NCI-H2196 treated with DMSO at 0.1 percent for 48 hours (cell line): ENCODE data around the gene HSPB7.
"Not testable (repeated sequence)": the region's sequence is repeated elsewhere in the genome, so short reads cannot be mapped to it uniquely, and the experiment has no call there.

Experiments used
- DNase-seq: peaks from one replicate; lab custom pipeline; 2025; ENCODE audit not compliant: unreplicated experiment; lab: John Stamatoyannopoulos, UW

Gene HSPB7

GRCh38 chr1:16017461-16018303 is at the start of gene HSPB7:
HSPB7 (minus strand) TSS chr1:16018043; CDS start chr1:16017963, 80 bp downstream.
- no peak for DNase-seq

DNA sequence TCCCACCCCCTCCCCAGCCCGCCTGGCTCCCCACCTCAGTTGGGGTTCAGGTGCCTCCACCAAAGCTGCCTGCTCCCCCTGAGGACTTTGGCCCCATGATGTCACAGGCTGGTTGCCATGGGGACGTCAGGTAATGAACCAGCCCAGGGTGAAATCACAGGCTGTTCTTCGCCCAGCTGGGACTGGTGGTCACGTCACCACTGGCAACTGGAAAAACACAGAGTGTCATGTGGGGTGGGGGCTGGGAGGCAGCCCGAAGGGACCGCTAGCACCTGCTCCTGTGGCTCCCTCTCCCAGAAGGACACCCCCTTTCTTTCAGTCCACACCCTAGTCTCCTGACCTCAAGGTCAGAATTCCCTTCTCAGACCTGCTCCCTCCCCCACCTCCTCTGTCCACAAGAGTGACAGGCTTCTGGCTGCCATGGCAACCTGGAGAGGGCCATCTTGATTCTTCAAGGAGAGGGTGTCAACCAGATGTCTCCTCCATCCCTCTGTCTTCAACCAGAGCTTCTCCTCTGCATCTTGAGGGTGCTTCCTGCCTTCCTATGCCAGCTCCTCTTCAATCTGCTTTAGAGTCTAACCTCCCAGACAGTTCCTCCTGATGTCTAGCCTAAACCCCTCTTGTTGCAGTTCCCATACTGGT is 49.4 kb upstream of the HSPB7 start:
- no peak for DNase-seq

GRCh38 chr1:16066245-16066644 is 48.4 kb upstream of the HSPB7 start:
- no peak for DNase-seq

- DNase-seq: no peak
These were observed 47.4 kb upstream of the HSPB7 start for GRCh38 chr1:16065269-16065576.

- DNase-seq: no peak
These were observed 46.9 kb upstream of the HSPB7 start for GRCh38 chr1:16064536-16065268.

- DNase-seq: no peak
These were observed 46.1 kb upstream of the HSPB7 start for GRCh38 chr1:16063921-16064320.

- DNase-seq: no peak
These were observed 45.5 kb upstream of the HSPB7 start for GRCh38 chr1:16063226-16063829.

GRCh38 chr1:16062687-16063075 is 44.8 kb upstream of the HSPB7 start:
- not testable (repeated sequence) for DNase-seq

DNA sequence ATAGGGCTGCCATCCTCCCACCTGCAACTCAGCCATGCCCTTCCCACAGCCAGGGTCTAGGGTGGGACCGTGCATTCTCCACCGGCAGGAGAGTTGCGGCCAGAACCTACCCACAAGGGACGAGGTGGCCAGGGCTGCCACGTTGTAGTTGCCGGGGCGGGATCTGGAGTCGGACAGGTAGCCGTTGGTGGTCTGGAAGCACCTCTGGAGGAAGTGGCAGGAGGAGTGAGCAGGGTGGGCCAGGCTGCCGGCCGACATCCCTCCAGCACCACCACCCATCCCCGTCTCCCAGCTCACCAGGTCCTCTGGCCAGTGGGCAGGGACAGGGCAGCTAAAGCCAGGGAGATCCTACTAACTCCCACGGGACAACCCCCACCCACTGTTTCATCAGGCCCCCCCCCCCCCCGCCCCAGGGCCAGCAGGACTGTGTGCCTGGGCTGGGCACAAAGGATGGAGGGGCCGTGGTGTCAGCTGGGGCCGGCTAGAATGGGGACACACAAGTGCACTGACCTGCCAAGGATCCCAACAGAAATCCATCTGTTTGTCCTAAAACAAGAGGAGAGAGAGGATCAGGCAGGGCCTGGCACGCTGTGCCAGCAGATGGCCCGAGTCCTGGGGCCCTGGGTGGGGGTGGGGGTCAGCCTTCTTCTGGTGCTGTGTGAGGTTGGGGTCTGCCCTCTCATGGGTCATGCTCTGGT is 44.3 kb upstream of the HSPB7 start:
- DNase-seq: not testable (repeated sequence)

GRCh38 chr1:16061266-16061665 is 43.4 kb upstream of the HSPB7 start:
- no peak for DNase-seq

- not testable (repeated sequence) for DNase-seq
These were observed 40.7 kb upstream of the HSPB7 start for GRCh38 chr1:16058394-16059120.

DNA sequence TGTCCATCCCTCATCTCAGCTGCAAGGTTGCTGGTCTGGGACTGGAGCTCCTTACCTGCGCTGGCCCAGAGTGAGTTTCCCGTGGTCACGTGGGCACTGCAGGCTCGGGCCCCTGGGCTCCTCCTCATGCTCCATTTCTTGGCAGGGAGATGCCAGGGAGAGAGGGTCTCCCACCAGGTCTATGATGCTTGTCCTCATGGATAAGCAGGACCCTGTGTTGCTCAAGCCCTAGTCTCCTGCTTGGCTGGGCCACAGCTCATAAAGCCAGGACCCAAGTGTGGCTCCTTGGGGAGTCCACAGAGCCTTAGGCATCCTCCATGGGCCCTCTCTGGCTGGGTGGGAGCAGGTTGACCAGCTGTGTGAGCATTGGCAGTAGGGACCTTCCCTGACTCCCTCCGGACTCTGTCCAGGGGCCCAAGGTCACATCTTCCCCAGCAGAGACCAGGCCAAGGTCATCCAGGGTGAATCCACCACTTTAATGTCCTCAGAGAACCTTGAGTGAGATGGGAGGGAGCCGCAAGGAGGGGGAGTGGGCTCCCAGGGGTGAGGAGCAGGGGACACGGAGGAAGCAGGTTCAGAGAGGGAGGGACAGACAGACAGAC is 39.6 kb upstream of the HSPB7 start:
- DNase-seq: not testable (repeated sequence)

DNA sequence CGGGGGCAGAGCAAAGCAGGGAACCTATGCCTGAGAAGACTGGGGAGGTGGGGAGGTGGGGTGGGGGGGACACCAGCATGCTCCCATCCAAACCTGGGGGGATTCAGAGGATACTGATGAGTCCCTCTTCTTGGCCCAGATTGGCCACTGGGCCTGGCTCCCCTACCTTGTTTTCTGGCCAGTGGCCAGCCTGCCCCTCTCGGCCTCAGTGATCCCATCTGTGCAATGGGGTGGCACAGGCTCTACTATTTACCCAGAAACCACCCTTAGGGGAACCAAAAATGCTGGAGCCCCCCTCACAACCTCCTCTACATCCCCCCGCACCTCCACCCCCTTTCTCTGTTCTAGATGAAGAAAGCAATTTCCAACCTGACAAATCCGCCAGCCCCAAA is 38.7 kb upstream of the HSPB7 start:
- DNase-seq: not testable (repeated sequence)

DNA sequence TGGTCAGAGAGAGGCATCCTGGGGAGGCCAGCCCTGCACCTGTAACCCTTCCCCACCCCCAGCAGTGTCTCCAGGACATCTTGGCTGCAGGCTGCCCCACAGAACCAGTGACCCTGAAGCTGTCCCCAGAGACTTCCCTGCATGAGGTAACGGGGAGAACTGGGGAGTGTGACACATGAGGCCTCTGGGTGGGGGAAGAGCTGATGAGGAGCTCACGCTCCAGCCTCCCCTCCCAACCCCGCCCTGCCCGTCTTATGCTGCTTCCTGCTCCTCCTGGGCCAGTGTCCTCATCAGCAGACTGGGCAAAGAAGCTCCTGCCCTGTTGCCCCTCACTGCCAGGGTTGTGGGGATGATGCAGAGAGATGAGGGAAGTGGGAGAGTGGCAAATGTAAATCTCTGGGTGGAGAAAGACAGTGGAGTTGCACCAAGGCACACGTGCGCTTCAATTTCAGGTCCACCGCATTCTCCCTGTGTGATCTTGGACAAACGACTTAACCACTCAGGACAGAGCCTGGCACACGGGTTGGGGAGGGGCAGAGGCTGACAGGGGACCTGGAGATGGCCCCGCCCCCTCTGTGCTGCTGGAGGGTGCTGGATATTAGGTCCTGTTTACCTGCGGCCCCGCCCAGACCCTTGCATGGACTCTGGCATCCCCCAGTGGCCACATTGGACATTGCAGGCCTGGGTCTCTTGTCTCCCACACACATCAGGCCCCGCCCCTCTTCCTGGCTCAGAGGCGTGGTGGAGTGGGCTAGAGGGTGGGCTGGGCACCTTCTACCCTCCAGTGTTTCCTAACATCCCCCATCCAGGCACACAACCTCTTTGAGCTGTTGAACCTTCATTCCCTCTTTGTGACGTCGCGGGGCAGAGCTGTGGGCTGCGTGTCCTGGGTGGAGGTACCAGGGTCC is 38.0 kb upstream of the HSPB7 start:
- peak; percentile 82 for DNase-seq

DNA sequence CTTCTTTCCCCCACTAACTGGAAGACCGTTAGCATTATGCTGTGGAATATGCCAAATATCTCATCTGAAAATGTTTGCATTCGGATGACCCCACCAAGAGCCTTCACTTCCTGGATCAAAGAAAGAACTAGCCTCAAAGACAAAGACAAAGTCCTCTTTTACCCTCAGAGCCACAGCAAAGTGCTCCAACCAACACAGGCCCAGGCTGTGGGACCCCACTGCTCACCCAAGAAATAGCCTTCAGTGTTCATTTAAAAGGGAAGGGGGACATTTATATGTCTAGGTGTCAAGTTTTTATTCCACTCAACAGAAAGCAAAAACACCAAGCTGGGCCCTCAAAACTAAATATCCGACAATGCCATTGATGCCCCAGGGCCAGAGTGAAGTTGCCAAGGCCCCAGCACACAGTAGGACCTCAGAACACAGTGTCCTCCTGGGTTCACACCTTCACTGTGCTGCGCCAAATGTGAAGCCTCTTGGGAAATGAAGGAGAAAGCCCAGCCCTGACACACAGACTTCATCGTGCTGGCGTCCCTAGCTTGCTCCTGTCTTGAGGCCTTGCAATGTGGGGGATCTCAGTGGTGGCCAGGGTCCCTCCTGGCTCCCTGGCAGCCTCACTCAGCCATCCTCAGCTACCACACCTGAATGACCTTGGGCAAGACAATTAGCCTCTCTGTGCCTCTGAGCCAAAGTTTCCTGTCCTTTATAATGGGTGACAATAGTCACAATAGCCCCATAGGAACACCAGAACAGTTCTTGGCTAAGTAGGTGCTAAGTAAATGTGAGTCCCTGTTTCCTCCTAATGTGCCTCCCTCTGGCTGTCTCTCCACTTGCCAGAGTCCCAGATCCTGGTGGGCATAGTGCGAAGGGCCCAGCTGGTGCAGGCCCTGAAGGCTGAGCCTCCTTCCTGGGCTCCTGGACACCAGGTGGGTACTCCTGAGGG is 37.0 kb upstream of the HSPB7 start:
- DNase-seq: no peak

DNA sequence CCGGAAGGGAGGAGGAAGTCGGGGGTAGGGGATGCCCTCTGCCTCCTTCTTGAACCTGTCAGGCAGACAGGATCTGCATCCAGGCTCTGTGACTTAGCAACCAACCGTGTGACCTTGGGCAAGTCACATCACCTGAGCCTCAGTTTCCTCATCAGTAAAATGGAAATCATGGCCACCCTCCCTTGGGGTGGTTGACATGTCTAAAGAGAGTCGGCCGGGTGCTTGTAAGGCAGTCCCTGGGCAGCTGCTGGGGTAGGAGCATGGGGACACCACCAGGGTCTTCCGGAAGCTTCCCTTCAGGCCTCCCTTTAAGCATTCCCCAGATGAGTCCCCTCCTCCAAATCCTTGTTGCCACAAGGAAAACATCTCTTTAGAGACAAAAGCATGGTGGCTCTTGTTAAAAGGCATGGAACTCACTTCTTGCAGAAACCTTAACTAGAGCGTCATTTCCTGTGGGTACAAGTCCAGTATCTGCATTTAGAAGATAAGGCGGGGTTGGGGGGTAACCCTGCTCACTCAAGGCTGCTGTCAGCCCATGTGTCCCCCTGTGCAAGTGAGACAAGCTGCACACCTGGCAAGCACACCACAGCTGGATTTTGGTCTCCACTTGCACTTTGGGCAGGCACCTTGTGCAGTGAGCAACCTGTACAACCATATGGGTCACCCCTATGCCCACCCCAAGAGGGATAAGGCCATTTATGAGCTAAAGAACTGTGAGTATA is 36.1 kb upstream of the HSPB7 start:
- no peak for DNase-seq

DNA sequence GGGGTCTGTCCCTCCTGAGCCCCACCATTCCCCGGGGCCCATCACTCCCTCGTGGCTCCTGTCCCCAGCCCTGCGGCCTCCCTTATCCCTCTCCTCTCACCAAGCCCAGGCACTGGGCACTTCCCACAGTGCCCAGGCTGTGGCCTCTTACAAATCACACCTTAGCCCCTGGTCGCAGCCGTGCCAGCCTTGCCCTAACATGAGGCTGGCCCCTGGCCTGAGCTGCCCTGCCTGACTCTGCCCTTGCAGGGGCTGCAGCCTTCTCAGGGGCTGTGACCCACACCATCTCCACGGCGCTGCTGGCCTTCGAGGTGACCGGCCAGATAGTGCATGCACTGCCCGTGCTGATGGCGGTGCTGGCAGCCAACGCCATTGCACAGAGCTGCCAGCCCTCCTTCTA is 34.1 kb upstream of the HSPB7 start:
- DNase-seq: not testable (repeated sequence)
